ENCODE results near the gene G0S2. TPM values are rescaled to one million over a fixed set of nuclear protein-coding genes. Genes with fewer than 3 reads are reported as not detected.

Gene G0S2
- total and polyA plus RNA-seq, 2 of the 4 experiments (the other 2 are of a cell fraction), result 0.36 to 0.53 TPM

- POLR2A ChIA-PET (ENCODE audit: unreplicated experiment), result no interaction called here
These were observed 17.3 kb upstream of the G0S2 start for GRCh38 chr1:209657918-209658317.

More at GRCh38 chr1:209657918-209658317, 17.3 kb upstream of the G0S2 start:
- H3K9me1 ChIP-seq (ENCODE audit: insufficient read depth, low read length), result no peaks in the 10 kb centered on the region; the same call in 1 of the 2 replicates
- no peak overlapping the region for H2AFZ ChIP-seq (replicated peaks; ENCODE audit: low read length, poor library complexity)
- H3K27me3 ChIP-seq (ENCODE audit: control insufficient read depth, insufficient read depth, low read length), result no peaks in the 10 kb centered on the region; the same call in 1 of the 2 replicates
- ATAC-seq (ENCODE audit: low read depth) (no peak), DNase-seq (no peak)
- dilution Hi-C loops (cut with HindIII; ENCODE audit: low sequenced_read_pairs, unreplicated experiment) (no loop called here), in situ Hi-C loops (cut with MboI; ENCODE audit: low sequenced_read_pairs) (no loop called here), intact Hi-C loops (cut with micrococcal nuclease) (no loop called here)
- H3K4me2 ChIP-seq (ENCODE audit: low read depth, low read length), result no peak overlapping the region
- no peak overlapping the region for H3K4me3 ChIP-seq (ENCODE audit: insufficient read depth, low read depth, low read length)
- BruUV-seq (replicated peaks), result no TSS peak
- H3K36me3 ChIP-seq (ENCODE audit: control insufficient read depth, insufficient read depth, low read length), result no peaks in the 10 kb centered on the region
- H2BK20ac ChIP-seq (ENCODE audit: low read depth, low read length), result no peak overlapping the region
- no peak overlapping the region for H2AK5ac ChIP-seq (ENCODE audit: low read depth, low read length)
- CTCF ChIA-PET, result no interaction called here
- H3K23ac ChIP-seq (ENCODE audit: low read depth, low read length), result no peak overlapping the region
- no peak overlapping the region for H2AK9ac ChIP-seq (replicated peaks; ENCODE audit: low read depth, low read length, poor library complexity)
- H3K9ac ChIP-seq (ENCODE audit: low read depth, low read length), result no peak overlapping the region
- no peak overlapping the region for H4K8ac ChIP-seq (ENCODE audit: low read depth in 2 of 2, low read length in 2 of 2)
- H3K4ac ChIP-seq (ENCODE audit: low read depth, low read length), result no peak overlapping the region
- H3K18ac ChIP-seq (ENCODE audit: low read depth, low read length), result no peak overlapping the region
- no peak overlapping the region for H2BK120ac ChIP-seq (ENCODE audit: low read depth, low read length)
- TF ChIP-seq CHD1 (IDR thresholded peaks at IDR 0.05; ENCODE audit: low read depth, low read length), result no peak
- TF ChIP-seq CEBPB (IDR thresholded peaks at IDR 0.05; ENCODE audit: low read depth, low read length), result no peak
- TF ChIP-seq RAD21 (IDR thresholded peaks at IDR 0.05; ENCODE audit: low read length), result no peak
- no peak for TF ChIP-seq MAZ (IDR thresholded peaks at IDR 0.05; ENCODE audit: borderline replicate concordance, low read depth, low read length)
- TF ChIP-seq RFX5 (IDR thresholded peaks at IDR 0.05; ENCODE audit: low read depth, low read length), result no peak
- no peak for TF ChIP-seq MAFK (IDR thresholded peaks at IDR 0.05; ENCODE audit: low read depth, low read length)
- no peak for TF ChIP-seq NFE2L2 (IDR thresholded peaks at IDR 0.05; ENCODE audit: low read depth, low read length)
- no peak for TF ChIP-seq FOS (IDR thresholded peaks at IDR 0.05; ENCODE audit: low read depth, low read length)
- TF ChIP-seq USF2 (IDR thresholded peaks at IDR 0.05; ENCODE audit: low read depth, low read length), result no peak
- TF ChIP-seq SMC3 (IDR thresholded peaks at IDR 0.05; ENCODE audit: low read depth, low read length), result no peak
- no peak for TF ChIP-seq POLR2A (IDR thresholded peaks at IDR 0.05; ENCODE audit: low read depth, low read length)
- H3K27ac ChIP-seq (ENCODE audit: insufficient read depth, low read length), result no peak overlapping the region
- no peak overlapping the region for H2BK15ac ChIP-seq (ENCODE audit: low read depth, low read length)
- H4K20me1 ChIP-seq (ENCODE audit: insufficient read depth, low read length), result no peaks in the 10 kb centered on the region
- H4K5ac ChIP-seq (ENCODE audit: low read depth, low read length), result no peak overlapping the region
- no peak overlapping the region for H4K91ac ChIP-seq (ENCODE audit: insufficient read depth, low read depth, low read length)
- no CpG with 5 or more reads among the region's 5 CpGs for WGBS, 2 experiments (ENCODE audit: extremely low coverage in 2 of 2, insufficient read length in 1 of 2)
- no peaks in the 10 kb centered on the region for H3K79me1 ChIP-seq (ENCODE audit: low read depth in 1 of 2, low read length in 2 of 2)
- H3K4me1 ChIP-seq (ENCODE audit: control insufficient read depth, insufficient read depth, low read length), result no peaks in the 10 kb centered on the region
- H2BK5ac ChIP-seq (ENCODE audit: low read depth, low read length, poor library complexity, severe bottlenecking), result no peak overlapping the region
- H3K56ac ChIP-seq (ENCODE audit: extremely low read depth, insufficient read depth, low read length), result no peak overlapping the region
- no peaks in the 10 kb centered on the region for H3K9me3 ChIP-seq (ENCODE audit: control insufficient read depth, insufficient read depth, low read length)
- no peak overlapping the region for H3K14ac ChIP-seq (replicated peaks; ENCODE audit: low read depth, low read length)
